ENCODE data around the gene ARHGEF16.

- no peak for TF ChIP-seq EZH2 (IDR thresholded peaks at IDR 0.05)
- TF ChIP-seq CTCF (IDR thresholded peaks at IDR 0.05): no peak
- TF ChIP-seq EZH2phosphoT487 (IDR thresholded peaks at IDR 0.05): no peak
Observed at GRCh38 chr1:3450983-3451382, 3.5 kb upstream of the ARHGEF16 start.
